H4 (cell line): ENCODE measurements around the gene SEPTIN8. TPM values are rescaled to one million over a fixed set of nuclear protein-coding genes. Genes with fewer than 3 reads are reported as not detected.

Experiments
- DNase-seq: peaks from one replicate; pipeline ENCODE4 v3.0.0-alpha.2; 2015; ENCODE audit warnings: low spot score
- total RNA-seq: library from RNA; depleted of rRNA; stranded (reverse); fragments of >200 nt; shearing (Covaris generic); gene quantifications from 2 replicates; pipeline ENCODE4 v1.2.3, GENCODE V29; 2014

SEPTIN8 gene
- total RNA-seq, 1 experiment from 2014 or later = 33.7 TPM

DNA sequence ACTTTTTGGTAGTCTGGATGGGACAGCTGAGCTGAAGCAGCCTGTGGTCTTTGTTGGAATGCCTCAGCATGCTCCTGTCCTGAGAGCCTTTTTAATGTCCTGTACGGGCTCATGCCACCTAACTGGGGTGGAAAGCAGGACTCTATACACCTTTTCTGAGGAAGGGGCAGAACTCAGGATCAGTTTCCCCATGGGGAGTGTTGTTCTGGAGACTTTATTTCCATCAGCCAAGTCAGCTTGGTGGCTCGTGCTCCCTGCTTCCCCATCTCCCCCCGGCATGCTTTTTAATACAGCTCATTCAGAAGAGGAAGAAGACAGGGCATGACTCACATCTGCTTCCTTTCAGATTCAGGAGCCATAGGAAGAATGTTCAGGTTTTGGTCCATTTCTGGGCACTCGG lies 5.1 kb upstream of the SEPTIN8 start:
- no peak for DNase-seq

DNA sequence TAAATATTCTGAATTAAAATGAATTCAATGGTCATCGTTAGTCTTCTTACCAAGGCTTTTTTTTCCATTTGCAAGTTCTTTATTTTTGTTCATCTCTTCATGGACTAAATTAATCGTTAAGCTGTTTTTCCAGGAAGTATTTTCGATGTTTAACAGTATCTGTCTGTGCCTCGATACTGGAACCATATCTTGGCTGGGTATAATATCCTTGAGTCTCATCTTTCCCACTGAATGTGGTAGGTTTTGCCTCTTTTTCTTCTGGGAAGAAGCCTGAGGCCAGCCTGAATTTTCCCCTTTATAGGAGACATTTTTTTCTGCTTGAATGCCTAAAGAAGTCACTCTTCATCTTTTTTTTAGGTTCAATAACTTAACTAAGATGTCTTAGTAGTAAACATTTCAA lies 4.0 kb upstream of the SEPTIN8 start:
- no peak for DNase-seq

DNA sequence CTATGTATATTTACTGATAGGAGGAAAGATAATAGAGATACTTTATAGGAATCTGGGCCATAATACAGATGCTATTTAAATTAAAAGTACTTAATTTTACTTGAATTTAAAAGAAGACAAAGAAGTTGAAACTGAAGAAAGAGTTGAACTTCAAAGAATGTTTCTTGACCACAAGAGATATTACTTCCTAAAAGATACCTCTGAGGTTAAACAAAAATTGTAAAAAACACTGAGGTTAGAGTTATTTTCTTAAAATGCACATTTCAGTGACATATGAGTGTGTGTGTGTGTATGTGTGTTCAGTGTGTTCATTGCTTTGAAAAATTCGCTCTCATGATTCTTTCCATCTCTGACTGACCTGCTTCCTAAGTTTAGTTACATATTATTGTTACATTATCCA lies 3.5 kb upstream of the SEPTIN8 start:
- DNase-seq = no peak

DNA sequence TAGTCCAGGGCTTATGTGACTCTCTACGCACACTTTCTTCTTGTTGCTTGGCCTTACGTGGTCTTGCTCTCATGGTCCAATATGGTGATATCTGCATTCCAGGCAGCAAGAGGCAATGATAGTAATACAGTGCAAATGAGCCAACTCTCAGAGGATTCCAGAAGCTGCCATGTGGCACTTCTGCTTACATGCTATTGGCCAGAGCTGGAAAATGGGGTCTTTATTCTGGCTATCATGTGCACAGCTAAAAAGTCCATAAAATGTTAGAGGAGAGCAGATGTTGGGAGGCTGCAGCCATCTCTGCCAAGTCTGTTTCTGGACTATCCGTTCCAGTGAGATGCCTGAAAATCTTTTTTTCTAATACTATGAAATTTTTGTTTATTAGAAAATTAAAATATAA lies 2.9 kb upstream of the SEPTIN8 start:
- DNase-seq = no peak

DNA sequence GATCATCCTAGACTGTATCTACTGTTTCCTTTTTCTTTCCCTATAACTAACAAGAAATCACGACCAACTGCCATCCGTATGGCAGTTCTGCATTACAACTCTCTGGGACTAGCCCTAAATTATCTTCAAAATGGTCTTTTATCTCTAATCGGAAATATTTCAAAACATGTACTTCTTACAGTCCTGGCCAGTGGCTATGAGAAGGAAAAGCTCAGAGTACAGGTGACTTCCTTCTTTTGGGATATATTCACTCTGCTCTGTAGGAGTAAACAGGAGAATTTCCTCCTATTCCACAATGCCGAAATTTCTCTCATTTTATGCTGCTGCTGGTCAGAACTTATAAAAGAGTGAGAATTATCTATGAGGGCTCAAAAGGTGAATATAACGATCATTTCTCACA lies 1.8 kb upstream of the SEPTIN8 start:
- no peak for DNase-seq

DNA sequence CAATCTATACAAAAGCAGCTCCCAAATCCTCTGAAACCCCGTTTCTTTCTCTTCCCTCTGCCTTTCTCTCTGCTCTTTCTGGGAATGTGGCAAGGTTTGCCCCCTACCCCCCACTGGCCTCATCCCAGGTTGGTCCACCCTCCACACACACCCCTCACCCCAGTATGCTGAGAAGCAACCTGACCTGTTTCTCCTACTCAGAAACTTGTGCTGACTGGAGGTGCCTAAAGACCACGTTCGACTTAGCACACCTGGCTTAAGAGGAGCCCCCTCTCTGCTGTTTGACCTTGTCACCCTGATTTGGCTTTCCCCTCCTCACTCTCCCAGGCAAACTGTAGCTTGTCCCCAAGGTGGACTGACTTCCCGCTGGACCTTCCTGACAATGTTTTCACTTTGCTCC lies 1.1 kb upstream of the SEPTIN8 start:
- DNase-seq = no peak

DNA sequence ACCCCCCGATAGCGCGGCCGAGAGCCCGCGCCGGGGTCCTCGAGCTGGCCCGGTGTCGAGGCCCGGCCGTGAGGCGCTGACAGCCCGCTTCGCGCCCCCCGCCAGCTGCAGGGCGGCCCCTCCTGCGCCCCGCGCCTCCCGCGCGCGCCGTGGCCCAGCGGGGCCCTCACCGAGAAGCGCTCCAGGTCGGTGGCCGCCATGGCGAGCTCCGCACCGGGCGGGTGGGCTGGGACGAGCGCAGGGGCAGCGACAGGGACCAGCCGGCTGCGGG lies 166 bp downstream of the SEPTIN8 start:
- DNase-seq = no peak

DNA sequence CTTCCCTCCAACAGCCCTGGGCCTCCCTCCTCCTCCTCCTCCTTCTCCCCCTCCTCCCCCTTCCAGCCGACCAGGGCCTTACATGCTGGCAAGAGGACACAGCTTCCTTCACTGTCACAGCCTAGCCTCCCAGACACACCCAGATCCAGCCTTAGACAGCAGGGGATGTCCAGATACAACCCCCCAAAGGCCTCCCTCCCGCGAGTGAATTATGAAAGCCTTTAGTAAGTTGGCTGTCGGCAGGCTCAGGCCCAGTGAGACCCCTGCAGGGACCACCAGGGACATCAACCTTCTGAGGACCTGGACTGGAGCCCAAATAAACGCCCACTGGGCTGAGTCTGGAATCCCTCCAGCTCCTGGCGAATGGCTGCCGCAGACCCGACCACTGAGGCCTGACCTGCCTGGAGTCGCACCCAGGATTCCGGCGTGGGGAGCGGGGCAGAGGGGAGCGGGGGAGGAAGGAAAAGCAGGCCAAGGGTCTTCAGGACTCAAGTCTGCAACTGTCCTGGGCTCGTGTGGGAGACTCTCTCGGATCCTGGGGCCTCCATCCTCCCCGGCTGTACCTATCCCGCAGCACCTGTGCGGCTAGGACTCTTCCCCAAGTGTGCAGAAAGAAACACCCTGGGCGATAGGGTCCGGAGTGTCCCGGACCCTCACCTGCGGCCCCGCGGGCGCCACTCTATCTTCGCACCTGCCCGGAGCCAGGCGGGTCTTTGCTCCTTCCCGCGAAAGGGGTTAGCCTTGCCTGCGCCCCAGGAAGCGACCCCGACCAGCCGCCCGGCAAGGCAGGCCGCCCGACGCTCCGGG lies 705 bp downstream of the SEPTIN8 start:
- DNase-seq = peak; percentile 34

DNA sequence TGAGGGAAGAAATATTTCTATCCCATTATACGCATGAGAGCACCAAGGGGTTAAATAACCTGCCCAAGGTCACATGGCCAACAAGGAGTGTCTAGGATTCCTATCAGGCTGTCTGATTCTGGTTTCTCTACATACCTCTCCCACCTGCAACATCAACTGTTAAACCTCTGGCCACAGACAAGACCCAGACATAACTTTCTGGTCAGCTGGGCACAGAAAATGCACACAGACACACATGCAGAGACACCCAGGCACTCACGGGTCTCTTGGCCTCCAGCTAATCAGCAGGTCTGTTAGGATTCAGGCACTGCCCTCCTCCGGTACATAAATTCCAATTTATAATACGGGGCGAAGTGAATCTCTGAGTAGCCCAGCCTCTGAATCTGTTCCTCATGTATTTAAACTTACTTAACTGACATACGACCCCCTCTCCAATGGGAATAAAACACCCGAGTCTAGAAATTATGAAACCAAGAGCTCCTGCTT lies 1.5 kb downstream of the SEPTIN8 start:
- no peak for DNase-seq

DNA sequence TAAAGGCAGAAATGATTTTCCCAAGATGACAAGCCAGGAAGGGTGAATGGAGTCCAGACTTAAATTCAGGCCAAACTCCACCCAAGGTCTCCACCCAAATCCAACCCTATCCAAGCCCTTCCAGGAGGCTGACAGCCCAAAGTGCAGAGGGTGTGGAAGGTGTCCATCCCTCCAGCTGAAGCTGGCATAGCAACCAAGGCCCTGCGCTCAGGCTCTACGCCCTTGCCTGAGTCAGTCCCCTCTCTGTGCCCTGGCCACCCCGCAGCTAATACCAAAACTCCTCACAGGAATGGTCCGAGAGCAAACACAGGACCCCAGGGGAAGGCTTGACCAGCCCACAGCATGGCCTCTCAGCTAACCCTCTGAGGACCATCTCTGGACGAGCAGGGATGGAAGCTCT lies 2.1 kb downstream of the SEPTIN8 start:
- no peak for DNase-seq

DNA sequence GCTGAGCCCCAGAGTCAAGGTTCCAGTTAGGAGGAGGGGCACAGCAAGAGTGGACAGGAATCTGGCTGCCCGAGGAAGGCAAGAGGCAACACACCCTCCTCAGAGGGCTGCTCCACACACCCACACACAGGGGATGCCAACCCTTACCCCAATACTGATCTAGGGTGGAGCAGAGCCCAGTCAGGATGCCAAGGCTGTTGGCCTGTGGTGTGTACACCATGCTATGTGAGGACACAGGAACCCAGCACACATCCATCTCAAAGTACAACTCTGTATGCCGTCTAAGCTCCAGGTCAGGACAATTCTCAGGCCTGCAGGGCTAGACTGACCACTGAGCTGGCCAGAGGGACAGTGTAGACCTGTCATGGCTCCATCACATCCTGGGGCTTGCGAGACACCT lies 2.6 kb downstream of the SEPTIN8 start:
- DNase-seq = no peak

DNA sequence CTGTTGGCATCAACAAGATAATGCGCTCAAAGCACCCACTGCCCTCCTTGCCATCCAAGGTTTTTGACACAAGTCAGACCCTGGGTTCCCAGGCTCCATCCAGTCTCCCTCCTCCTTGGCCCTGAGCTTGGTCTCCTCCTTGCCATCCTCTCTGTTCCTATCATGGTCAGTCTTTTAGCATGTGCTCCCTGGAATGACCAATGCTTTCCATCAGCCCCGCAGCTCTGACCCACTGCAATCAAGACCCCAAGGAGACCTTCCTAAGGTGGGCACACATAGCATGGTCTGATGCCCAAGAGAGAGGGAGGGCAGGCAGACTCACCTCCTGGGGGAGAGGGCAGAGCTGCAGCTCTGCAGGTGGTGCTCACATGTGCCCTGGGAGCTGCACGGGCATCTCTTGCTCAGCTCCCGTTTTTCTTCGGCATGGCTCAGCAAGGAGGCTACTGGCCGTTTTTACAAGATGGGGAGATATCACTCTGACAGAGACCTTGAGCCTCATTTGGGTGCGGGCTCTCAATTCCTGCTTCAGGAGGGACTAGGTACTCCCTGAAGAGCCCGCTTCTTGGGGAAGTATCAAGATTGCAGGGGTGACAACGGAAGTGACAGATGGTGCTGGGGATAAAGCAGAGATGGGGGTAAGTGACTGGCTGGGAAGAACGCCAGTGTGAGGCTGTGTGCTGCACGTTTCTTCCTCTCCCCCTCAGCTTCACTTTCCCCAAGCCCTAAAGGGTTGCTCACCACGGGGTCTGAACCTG lies 3.3 kb downstream of the SEPTIN8 start:
- DNase-seq = no peak

DNA sequence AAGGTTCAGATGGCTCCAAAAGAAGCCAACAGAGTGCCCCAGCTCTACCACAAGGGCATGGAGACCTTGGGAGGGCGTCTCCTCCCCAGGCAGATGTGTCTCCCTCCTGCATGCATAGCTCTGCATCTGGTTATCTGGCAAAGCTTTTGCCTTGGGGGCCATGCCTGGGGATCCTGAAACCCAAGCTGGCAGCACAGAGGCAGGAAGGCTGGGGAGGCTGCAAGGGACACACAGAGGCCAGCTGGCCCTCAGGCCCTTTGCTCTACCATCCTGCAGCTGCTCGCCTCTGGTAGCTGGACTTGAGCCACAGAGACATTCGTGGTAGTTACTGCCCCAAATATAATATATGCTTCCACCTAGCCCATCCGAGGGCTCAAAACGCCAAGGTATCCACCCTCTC lies 3.9 kb downstream of the SEPTIN8 start:
- no peak for DNase-seq

DNA sequence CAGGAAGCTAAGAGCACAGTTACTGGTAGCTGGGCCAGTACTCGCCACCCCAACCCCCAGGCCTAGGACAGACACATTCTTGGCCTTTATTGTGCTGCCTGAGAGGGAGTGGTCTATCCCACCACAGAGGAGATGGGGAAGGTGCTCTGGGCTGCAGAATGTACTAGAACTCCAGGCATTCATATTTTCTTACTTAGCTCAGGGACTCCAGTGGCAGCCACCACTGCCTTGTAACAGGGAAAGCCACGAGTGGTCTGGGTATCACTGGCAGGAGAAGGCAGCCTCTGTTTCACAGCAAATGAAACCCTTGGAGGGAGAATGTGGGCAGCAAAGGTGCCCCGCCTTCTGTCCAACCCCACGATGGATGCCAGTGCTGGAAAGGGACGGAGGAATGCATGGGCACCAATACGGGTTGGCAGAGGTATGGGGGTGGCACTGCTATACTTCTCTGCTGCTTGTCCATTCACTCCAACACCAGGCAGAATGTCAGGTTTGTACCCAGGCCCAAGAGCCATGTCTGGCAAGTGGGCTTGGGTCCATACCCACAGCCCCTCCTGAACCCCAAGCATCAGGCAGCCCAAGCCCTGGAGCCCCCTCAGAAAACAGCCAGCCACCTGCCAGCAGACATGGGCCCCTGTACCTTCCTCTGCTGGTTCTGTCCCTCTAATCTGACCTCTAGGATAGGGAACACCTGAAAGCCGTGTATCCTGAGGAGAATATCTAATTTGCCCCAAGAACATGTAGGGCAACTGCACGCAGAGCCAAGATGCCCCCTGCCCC lies 4.6 kb downstream of the SEPTIN8 start:
- no peak for DNase-seq

DNA sequence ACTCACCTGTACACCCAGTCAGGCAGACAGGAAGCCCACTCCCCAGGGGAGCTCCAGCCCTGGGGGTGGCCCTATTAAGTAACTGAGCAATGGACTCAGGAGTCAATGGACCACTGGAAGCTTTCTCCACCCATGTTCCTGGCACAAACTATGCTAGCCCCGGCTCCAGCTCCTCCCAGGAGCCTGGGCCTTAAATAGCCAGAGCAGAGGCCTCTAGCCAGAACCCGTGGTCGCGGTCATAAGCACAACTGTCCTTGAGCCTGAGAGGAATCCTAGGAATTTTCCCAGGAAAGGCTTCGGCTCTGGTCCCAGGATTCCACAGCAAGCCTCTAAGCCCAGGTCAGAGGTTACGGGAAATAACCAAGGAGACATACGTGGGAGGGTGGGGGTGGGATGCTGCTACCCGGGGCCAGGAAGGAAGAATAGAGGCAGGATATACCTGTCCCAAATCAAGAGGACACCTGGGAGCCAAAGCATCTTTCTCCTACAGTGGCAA lies 5.5 kb downstream of the SEPTIN8 start:
- DNase-seq = no peak

DNA sequence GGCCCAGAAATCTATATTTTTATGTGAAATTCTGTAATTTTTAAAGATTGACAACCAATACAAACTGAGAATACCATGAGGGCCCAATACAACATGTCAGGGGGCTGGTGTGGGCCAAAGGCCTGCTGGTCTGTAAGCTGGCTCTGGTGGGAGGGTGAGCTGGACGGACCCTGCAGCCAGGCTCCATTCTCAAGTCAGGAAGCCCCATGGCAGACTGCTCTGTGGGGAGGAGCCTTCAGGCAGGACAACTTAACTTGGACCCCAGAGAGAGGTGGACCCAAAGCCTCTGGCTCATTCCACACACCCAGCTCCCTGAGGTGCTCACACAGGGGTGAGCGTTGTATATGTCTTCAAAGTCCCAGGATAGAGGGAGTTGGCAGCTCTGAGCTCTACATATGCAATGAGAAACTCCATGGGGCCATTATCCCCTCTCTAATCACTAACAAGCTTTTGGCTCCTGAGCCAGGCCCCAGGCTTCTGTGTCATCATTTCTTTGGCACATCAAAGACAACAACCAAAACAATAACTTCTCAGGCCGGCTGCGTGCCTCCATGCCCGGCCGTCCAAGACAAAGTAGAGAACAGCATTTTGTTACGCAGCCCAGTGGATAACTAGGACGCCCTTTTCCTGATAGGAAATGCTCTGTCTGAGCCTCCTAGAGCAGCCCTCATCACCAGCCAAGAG lies 6.4 kb downstream of the SEPTIN8 start:
- no peak for DNase-seq

DNA sequence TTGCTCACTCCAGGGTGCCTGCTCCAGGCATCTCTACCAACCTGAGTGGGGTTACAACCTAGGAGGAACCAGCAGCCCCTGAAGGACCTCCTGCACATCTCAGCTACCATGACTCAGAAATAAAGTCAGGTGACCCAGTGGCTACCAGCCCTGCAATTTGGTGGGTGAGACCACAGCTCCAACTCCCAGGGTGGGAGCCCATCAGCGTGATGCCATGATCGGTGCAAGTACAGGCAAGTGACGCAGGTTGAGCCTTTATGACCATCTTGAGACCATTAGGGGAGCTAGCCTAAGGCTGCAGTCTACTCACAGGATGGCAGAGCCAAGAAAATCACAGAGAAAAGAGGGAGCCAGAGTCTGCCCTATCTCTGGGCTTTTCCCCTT lies 8.6 kb downstream of the SEPTIN8 start:
- no peak for DNase-seq

DNA sequence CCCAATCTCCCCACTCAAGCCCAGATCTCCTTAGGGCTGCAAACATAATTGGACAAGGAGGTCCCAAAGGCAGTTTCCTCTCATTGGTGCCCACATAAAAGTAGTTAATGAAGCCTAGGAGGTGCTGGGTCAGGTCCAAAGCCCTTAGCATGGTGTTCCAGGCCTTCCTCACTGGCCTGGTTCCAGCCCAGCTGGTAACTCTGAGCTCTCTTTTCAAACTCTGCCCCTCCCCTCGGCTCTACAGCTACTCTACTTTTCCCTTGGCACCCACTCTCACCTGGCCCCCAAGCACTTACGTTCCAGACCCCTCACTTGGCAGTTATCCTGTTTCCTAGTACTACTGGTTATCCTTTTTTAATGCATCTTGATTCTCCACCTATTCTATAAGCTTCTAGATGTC lies 9.9 kb downstream of the SEPTIN8 start:
- no peak for DNase-seq

DNA sequence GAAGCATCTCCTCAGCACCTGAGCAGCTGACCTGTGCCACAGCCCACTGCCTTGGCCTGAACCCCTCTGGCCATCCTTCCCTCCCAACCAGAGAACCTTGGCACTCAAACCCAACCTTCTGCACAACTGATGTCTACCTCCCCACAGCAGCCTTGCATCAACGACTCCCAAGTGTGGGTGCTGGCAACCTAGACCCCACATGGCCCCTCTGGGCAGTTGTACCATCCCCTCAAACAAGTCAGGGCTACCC lies 10.3 kb downstream of the SEPTIN8 start:
- DNase-seq = no peak

DNA sequence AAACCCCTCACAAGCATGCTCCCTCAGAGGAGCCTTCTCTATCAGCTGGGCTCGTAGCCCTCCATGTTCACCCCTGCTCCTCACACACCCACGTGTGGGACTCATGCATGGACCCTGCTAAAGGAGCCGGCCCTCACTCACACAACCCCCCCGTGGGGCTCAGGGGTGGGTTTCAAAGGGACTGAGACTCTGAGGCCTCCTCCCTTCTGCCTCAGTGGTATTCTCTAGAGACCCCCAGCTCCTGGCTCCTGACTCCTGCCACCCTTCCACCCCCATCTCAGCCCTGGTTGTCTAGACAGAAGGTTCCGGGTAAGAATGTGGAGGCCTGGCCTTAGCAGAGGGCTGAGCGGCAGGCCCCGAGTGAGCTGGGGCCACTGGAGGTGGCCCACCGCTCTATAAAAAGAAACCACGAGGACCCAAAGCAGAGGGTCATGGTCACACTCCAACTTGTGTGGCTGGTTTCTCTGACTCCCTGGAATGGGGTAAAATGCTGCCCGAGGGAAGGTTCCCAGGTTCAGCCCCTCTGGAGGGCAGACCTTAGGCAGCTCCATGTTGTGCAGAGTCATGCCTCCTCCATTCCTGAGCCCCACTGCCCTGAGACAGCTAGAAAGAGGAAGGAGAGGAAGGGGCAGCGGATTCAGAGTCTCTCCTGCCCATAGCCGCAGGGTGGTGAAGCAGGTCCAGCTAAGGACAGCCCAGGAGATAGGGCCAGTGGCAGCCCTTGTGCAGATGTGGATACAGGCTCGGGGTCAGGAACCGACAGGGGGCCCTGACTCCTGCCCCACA lies 10.8 kb downstream of the SEPTIN8 start:
- no peak for DNase-seq

DNA sequence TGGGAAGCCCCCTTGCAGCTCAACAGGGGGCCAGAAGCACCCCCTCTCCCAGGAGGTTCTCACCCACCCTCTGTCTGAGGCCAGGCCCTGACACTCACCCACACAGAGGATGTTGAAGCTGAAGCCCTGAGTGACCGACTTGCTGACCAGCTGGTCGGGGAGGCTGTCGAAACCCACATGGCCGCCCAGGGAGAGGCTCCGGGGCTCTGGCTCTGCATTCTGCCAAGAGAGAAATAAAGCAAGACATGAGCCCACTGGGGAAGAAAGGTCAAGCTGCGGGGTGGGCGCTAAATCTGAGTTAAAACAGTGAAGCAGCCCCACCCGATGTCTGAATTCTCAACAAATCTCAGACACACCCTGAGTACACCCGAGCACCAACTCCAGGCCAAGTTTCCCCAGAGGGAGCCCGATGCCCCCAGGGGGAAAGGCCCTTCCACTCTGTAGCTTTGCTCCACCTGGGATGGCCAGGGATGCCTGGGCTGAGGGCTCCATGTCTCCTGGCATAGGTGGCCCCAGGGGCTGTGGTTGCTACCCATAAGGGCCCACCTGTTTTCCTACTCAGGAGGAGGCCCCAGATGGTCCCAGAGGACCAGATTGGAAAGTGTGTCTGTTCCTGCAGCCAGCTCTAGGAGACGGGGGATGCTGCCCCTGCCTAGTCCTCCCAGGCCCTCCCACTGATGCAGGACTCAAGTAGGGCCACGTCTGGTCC lies 11.6 kb downstream of the SEPTIN8 start:
- DNase-seq = no peak
